GM21825 (cell line): Measurements from ENCODE around the gene RAMP1.
"Not testable (repeated sequence)": the region's sequence is repeated elsewhere in the genome, so short reads cannot be mapped to it uniquely, and the experiment has no call there.

Experiments
- ATAC-seq: cut with Tn5 transposase; IDR thresholded peaks from one replicate; pipeline ENCODE4 v1.9.1; 2021; ENCODE audit warnings: mild to moderate bottlenecking, moderate library complexity; ENCODE audit not compliant: unreplicated experiment

RAMP1 gene

DNA sequence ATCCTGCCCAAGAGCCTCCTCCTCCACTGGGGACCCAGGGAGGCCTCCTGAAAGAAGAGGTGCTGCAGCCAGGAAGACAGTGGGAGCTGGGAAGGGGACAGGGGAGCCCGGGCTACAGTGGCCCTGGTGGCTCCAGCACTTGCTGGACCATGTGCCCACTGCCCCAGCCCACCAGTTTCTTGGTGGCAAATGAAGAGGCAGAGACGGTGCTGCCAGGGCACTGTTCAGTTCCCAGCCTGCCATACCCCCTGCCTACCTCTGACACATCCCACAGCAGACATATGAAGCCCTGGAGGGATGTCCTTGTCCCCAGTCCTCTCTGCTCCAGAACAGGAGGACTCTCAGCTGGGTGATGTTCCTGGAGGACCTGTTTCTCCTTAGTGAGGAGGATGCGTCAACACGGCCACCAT, 3.7 kb downstream of the RAMP1 start:
- no peak for ATAC-seq

DNA sequence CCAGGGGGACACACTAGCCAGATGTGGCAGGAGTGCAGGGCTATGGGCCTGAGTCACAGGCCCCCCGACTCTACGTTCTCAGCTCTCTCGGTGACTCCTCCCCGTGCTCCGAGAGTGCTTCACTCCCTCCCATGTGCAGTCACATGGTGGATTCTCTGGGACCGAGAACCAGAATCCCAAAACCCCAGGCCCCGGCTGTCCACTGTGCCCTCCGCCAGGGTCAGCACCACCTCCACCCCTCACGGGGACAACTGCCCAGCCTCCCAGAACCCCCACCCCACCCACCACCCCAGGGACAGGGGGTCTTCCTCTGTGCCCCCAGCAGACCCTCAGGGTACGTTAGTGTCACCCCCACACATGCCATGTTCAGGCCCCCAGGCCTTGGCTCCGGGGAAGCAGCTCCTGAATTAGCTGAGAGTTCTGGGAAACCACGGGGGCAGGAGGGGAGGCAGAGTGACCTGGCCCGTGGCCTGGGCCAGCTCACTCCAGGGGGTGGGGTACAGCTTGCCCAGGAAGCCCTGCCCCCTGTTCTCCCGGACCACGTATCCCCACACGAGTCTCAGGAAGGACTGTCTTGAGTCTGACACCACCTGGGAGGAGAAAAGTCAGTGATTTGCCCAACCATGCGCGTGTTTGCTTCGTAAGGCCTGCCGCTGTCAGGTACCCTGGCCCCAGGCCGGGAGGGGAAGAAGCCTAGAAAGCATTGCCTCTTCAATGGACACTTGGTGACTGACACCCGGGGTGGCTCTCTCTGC, 4.4 kb downstream of the RAMP1 start:
- ATAC-seq: no peak

DNA sequence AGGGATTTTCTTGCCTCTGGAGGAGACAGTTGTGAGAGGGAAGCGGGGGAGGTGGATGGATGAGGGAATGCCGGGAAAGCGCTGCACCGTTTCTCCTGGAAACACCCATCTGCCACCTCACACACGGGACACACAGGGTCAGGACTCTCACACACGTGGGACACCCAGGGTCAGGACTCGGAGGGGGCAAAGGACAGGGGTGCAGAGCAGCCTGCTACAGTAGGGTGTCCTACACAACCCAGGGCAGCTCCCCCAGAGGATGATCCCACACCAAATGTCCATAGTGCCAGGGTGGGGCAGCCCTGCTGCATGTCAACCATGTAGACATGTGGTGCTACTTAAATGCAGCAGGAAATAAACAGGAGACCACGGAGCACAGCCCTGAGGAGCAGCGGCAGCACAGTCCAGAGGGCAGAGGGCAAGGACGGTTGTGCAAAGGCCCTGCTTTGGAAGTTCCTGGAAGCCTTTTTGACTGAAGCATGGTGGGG, 5.1 kb downstream of the RAMP1 start:
- no peak for ATAC-seq

DNA sequence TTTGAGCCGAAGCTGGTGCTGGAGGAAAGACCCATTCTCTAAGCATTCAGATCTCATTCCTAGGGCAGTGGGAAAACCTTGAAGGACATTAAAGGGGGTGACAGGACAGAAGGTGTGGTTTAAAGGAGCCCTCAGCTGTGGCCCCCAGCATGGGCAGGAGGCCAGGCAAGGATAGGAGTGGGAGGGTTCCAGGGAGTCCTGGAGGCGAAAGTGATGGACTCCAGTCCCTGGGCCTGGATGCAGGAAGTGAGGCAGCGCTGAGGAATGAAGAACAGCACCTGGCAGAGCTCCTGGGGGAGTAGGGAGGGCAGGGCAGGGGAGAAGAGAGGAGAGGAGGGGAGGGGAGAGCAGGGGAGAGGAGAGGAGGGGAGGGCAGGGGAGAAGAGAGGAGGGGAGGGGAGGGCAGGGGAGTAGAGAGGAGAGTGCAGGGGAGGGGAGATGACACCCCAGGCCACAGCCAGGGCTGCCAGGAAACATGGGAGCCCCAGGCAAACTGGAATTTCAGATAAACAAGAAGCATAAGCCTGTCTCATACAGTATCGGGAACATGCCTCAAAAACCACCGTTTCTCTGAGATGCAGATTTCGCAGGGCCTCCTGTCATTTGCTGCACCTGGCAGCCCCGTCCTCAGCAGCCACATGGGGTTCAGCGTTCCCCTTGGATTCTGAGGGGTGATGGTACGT, 5.7 kb downstream of the RAMP1 start:
- ATAC-seq: no peak

DNA sequence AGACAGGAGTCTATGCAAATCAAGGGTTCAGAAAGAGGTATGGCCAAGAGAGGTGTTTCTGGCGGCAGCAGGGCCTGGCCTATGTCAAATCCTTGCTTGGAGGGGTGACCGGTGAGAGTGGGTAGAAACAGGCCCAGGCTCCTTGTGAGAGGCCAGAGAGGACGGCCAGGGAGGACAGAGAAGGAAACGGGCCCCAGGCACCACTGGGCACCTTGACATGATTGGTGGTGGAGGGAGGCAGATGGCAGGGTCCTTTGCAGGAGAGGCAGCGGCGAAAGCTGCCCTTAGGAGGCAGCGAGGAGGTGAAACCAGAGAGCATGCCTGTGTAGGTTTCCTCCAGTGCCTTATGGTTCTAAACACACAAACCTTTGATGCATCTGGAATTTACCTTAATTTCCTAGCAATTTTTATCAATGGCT, 6.2 kb downstream of the RAMP1 start:
- no peak for ATAC-seq

DNA sequence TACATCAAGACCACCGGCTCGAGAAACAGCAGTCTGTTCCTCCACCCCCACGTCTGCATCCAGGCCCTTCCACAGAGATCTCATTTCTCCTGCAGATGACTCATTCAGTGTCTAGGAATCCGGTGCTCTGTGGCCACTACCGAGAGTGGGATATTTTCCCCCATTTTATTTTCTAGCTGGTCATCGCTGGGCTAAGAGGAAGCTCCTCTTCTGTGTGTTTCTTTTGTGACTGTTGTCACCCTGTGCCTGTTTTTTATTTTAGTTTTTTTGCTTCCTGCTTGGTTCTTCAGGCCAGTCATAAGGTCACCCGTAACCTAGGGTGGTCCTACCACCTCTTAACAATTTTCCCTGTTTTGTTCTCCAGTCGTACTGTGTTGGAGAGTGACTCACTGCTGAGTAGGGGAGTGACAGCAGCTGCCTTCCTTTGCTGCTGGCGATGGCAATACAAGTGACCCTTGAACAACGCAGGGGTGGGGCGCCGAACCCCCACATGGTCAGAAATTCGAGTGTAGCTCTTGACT, 6.7 kb downstream of the RAMP1 start:
- no peak for ATAC-seq

DNA sequence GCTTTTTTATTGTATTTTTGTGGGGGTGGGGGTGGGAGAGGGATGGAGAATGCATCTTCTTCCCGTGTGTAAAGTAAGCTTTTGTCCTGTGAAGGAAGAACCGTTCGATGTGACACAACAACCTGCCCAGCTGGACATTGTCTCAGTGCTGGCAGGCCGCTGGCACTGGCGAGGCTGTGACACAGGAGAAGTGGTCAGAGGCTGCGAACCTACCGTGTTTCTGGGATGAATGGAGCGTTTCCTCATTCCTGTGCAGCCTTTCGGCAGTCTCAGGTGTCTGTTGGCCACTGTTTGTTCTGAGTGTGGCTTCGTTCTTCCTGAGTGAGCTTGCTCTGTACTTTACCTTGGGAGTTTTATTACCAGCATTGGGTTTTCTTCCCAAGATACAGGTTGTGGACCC, 8.0 kb downstream of the RAMP1 start:
- no peak for ATAC-seq

DNA sequence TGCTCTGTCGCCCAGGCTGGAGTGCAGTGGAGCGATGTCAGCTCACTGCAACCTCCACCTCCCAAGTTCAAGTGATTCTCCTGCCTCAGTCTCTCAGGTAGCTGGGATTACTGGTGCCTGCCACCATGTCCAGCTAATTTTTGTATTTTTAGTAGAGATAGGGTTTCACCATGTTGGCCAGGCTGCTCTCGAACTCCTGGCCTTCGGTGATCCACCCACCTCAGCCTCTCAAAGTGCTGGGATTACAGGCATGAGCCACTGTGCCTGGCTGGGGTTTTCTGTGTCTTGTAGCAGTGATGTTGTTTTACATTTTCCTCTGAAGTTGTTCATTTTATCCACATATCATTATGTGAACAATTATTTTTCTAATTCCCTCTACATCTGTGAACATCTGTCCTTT, 8.7 kb downstream of the RAMP1 start:
- ATAC-seq: not testable (repeated sequence)

DNA sequence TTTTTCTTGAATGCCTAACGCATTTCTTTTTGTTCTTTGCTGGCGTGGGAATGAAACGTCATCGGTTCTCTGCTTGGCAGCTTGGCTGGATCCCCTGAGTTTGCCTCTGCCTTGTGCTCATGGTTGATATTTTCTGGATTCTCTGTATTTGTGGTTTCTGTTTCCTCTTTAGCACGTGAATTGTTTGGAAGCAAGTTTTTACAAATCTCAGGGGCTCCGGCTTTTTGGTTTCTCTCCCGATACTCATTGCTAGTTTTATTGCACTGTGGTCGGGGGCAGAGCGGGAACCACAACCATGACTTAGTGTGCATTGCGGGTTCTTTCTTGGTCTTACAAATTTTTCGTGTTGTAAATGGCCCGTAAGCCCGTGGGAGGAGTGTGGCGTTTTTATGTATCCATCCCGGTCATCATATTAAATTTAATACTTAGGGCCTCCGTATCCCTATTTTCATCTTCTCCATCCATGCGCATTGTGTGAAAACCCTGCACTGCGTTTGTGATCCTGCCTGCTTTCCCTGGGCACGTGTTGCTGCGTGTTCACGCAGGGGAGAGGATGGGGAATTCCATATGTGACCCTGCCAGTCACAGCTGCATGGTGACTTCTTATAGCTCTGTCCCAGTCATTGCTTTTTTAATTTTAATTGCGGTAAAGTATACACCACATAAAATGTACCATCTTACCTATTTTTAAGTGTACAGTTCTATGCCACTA, 9.4 kb downstream of the RAMP1 start:
- no peak for ATAC-seq

DNA sequence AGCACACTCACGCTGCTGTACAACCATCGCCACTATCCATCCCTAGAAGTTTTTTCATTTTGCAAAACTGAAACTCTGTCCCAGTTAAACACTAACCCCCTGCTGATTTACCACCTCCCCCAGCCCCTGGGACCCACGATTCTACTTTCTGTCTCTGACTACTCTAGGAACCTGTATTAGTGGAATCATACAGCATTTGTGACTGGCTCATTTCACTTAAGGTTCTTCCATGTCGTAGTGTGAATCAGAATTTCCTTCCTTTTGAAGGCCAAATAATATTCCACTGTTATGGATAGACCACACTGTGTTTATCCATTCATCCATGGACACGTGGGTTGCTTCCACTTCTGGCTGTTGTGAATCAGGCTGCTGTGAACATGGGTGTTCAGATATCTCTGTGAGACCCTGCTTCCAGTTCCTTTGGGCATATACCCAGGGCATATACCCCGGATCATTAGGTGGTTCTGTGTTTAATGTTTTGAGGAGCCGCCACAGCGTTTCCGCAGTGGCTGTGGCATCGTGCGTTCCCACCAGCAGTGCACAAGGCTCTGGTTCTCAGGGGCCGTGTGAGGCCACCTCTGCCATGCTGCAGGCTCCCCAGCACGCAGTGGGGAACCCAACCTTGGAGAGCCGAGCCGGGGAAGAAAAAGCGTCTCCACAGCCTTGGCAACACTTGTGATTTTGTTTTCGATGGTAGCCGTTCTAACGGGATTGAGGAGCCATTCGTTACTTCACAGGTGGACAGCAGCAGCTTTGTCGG, 10.1 kb downstream of the RAMP1 start:
- ATAC-seq: no peak

DNA sequence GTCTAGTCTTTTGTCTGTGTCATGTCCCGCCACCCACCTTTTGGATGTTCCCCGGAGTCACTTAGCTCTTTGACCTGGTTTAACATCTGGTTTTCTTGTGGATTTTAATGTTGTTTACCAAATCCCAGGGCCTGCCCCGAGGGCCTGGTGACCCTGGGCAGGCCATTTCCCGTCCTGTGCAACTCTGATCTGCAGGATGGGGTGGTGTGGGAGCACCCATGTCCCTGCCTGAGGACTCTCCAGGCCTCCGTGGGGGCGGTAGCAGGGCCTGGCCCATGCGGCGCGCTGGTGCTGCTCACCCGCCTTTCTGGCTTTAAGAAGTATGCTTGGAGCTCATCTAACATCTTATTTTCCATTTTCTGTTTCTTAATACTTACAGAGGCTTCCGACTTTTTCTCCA, 10.7 kb downstream of the RAMP1 start:
- no peak for ATAC-seq

DNA sequence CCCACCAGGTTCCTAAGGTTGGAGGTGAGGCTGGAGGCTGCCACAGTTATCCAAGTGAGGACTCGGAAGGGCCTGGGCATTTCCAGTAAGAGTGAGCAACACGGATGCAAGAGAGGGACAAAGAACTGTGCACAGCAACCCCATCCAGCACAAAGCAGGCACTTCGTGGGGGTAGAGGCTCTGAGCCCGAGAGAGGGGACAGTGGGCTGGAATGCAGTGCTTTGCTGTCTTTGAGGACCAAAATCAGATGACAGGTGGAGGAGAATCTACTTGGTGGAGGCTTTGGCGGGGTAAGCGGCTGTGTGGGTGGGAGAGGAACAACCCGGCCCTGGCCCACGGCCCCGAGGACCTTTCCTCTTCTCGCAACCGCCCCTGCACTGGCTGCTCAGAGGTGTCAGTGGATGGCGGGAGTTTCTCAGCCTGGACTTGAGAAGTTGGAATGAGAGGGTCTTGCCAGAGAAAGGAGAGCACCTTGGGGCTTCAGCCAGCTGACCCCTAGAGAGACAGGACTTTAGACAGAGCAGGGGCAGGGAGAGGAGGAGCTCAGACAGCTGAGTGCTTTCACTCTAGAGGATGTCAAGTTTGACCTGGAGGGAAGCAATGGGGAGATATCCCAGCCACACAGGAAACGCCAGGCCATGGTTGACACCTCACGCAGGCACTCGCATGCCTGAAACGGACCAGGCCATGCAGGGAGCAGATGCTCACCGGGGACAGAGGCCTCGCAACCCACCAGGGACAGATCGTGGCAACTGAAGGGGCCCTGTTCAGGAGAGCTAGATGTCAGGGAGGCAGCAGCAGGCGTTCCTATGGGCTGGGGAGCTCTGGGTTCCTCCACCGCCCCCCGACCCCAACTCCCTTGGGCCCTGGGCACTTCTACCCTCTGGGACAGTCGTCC, 11.6 kb downstream of the RAMP1 start:
- ATAC-seq: no peak

DNA sequence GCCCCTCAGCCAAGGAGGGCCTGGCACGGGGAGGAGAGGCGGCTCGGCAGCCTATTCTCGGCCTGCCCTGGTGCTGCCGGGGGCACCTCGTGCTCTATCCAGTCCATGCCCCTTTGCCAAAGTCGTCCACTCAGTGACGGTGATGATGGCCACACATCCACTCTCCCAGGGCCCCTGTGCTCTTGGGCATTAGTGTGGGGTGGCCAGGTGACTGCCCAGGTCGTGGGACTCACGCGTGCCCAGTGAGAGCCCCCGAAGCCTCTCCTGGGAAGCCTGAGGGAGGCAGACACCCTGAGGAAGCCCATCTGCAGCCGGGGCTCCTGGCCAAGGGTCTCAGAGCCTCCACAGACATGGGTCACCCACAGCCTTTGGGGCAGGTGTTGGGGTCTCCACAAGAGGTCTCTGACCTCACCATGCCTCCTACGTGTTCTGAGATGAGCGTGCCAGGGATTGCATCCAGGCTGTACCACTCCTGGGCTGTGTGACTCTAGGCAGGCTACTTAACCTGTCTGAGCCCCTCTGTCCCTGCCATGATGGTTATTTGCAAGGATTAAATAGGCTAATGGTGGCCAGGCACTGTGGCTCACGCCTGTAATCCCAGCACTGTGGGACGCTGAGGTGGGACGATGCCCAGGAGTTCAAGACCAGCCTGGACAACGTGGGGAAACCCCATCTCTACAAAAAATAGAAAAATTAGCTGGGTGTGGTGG, 12.9 kb downstream of the RAMP1 start:
- no peak for ATAC-seq

DNA sequence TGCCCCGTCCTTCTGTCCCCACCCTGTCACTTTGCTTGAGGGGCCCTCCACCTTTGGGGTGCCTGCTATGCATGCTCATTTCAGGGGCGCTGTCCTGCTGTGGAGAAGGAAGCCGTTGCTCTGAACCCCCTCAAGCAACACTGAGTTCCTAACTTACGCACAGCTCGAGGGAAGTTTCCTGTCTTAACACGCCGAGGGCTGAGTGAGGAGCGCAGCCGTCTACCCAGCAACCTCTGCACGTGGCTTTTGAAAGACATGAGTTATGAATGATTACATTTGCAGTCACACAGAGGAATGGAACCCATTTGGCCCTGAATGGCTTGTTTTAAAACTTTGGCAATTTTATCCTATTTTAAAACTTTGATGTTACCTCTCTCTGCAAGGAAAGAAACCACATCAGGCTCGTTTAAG, 14.0 kb downstream of the RAMP1 start:
- ATAC-seq: no peak

DNA sequence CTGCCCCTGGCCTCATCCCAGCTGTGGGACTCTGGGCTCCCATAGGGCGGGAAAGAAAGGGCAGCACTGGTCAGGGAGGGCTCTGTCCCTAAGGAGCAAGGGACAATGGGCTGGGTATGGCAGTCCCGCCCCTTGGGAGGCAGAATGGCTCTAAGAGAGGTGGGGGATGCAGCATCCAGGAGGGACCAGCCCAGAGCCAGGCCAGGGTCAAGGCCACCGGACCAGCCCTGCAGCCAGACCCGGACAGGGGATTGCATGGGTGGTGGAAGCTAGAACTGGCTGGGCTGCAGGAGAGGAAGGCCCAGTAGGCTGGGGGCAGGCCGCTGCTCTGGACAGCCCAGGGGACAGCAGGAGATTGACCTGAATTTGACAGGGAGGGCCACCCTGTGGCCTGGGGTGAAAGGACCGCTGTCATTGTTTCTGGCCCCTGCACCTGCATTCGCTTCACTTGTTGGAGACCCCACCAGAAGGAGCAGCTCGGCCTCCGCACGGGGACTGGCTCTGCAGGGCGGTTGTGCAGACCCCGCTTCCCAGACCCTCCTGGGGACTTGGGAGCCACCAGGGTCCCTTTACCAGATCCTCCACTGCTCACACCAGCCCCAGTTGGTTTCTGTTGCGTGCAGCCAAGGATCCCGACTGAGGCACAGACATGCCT, 14.6 kb downstream of the RAMP1 start:
- ATAC-seq: no peak

DNA sequence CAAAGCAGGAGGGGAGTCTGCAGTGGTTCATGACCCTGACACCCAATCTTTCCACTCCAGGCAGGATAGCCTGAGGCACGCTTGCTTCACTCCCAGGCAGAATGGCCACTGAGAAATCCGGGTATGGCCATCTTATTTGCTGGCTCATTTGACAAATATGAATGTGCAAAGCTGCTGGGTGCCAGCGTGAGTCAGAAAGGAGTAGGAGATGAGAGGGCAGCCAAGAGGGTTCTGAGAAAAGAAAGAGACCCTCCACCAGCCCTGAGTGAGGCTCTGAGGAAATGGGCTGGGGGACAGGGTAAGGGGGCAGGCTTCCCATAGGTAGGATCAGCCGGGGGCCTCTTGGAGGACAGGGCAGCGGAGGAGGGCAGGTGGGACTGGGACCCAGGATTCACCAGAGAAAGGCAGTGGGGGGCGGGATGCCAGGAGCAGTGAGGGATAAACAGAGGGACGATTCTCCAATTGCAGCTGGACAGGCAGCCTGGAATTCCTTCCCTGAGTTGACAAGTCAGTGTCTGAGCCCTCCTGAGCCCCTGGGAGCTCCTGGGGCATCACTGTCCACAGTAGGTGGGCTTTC, 15.2 kb downstream of the RAMP1 start:
- ATAC-seq: no peak

DNA sequence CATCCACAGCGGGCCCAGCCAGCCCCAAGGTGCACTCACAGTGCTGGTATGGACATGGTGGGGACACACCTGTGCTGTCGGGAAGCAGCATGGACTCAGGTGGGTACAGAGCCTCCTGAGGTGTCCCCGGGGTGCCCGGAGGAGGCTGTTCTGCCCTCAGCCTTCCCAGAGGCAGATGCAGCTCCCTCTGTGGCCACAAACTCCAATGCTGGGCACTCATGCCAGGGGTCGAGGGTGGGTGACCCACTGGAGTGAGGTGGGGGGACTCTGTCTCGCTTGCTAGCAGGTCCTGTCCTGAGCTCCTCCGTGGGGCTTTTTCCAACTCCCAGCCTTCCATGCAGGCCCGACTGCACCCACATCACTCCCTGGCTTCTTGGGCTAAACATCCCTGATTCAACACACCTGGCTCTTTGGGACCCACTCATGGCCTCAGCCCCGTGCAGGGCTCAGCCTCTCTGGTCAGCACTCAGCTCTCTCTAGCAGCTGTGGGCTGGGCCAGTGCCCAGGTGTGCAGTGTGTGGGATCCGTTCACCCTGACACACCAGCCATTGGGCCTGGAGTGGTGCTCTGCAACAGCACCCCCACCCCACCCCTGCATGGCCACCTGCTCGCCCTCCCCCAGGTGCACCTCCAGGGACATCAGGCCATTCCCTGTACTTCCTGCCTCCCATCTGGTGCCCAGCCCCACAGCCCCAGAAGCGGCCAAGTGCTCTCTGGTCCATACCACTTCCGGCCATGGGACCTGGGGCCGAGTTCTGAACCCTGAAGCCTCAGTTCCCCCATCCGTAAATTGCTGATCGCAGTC, 16.0 kb downstream of the RAMP1 start:
- ATAC-seq: no peak
